Measurements from ENCODE around the gene NEK5.

DNA sequence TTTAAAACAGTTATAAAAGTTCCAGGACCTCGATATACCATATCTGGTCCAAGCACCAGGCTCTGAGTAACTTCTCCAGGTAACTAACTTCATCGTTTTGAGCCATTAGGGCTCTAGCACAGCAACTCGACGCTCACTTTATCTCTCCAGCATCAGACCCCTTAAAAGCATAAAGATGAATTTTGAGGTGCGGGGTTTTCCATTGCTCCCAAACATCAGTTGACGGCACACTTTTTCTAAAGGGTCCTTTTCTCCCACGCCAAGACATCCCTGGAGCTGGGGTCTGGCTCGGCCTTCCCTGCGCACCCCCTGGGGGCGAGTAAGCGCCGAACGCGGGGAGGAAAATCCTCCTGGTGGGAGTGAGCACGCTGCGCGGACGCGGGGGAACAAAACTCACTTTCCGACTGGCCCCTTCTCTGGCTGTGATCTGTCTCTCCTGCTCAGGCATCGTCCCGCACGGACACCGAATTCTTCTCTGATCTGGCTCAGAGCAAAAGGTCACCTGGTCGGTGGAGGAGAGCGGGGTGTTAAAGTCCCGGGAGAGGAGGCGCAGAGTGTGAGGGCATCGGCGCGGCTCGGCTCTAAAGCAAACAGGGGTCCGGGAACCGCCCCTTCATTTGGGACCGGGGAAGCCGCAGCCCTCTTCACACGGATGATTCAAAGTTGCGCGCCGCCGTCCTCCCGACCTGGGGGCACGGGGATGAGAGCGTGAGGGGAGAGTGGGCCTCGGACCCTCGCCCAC, 117.8 kb downstream of the NEK5 start, which contains the start of gene ATP7B:
- TF ChIP-seq, protein P1, sequence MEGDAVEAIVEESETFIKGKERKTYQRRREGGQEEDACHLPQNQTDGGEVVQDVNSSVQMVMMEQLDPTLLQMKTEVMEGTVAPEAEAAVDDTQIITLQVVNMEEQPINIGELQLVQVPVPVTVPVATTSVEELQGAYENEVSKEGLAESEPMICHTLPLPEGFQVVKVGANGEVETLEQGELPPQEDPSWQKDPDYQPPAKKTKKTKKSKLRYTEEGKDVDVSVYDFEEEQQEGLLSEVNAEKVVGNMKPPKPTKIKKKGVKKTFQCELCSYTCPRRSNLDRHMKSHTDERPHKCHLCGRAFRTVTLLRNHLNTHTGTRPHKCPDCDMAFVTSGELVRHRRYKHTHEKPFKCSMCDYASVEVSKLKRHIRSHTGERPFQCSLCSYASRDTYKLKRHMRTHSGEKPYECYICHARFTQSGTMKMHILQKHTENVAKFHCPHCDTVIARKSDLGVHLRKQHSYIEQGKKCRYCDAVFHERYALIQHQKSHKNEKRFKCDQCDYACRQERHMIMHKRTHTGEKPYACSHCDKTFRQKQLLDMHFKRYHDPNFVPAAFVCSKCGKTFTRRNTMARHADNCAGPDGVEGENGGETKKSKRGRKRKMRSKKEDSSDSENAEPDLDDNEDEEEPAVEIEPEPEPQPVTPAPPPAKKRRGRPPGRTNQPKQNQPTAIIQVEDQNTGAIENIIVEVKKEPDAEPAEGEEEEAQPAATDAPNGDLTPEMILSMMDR (IDR thresholded peaks at IDR 0.05) = no peak
- TF ChIP-seq POLR2A (IDR thresholded peaks at IDR 0.05) = no peak
